AG04450 (cell line): Measurements from ENCODE around the gene ACKR1. TPM values are rescaled to one million over a fixed set of nuclear protein-coding genes. Genes with fewer than 3 reads are reported as not detected.

Source experiments
- CTCF ChIA-PET: fragments of 300-600, 350-600 bp; formaldehyde crosslinking; extraction: SDS; loops from one replicate; lab custom pipeline; 2022; ENCODE audit warnings: antibody characterized with exemption, inconsistent platforms; lab: Charles Lee
- POLR2A ChIA-PET: fragments of 350-600 bp; formaldehyde crosslinking; extraction: SDS; loops from one replicate; lab custom pipeline; 2021; ENCODE audit warnings: antibody characterized with exemption, inconsistent platforms; lab: Yijun Ruan, JAX
- DNase-seq: peaks from one replicate; pipeline ENCODE4 v3.0.0-alpha.2; 2011; ENCODE audit warnings: low read depth, low spot score
- H3K27ac ChIP-seq: one replicate; pipeline ENCODE4 v1.5.1; 2012; ENCODE audit warnings: low read depth, low read length, control low read depth
- H3K27me3 ChIP-seq: one replicate; pipeline ENCODE4 v1.6.0; 2012; ENCODE audit warnings: low read length; ENCODE audit not compliant: control insufficient read depth, insufficient read depth
- H3K4me3 ChIP-seq: 2 replicates; pipeline ENCODE4 v1.5.1; 2011; ENCODE audit warnings: mild to moderate bottlenecking, low read depth, low read length, control low read depth
- H3K9me3 ChIP-seq: 2 replicates; pipeline ENCODE4 v1.5.1; 2012; ENCODE audit warnings: low read length; ENCODE audit not compliant: control insufficient read depth, insufficient read depth
- CTCF ChIP-seq: IDR thresholded peaks from 2 replicates; pipeline ENCODE4 v1.5.1; 2011; ENCODE audit warnings: low read depth, low read length, control low read depth, inconsistent platforms
- polyA plus RNA-seq: library from polyadenylated mRNA; depleted of rRNA; stranded (reverse); fragments of >200 nt; gene quantifications from 2 replicates; pipeline ENCODE4 v1.2.3, GENCODE V29; 2011

Gene ACKR1
- polyA plus RNA-seq, 1 experiment = not detected

GRCh38 chr1:159187033-159187432 lies 17.6 kb upstream of the ACKR1 start:
- ChIA-PET CTCF (no interaction called here), POLR2A (no interaction called here)
- no peak for DNase-seq
- Histone ChIP-seq H3K27me3 (peaks cover 10% of the 10 kb centered on the region), H3K4me3 (no peak overlapping the region), H3K9me3 (no peaks in the 10 kb centered on the region), H3K27ac (no peak overlapping the region)
- no peak for TF ChIP-seq CTCF

DNA sequence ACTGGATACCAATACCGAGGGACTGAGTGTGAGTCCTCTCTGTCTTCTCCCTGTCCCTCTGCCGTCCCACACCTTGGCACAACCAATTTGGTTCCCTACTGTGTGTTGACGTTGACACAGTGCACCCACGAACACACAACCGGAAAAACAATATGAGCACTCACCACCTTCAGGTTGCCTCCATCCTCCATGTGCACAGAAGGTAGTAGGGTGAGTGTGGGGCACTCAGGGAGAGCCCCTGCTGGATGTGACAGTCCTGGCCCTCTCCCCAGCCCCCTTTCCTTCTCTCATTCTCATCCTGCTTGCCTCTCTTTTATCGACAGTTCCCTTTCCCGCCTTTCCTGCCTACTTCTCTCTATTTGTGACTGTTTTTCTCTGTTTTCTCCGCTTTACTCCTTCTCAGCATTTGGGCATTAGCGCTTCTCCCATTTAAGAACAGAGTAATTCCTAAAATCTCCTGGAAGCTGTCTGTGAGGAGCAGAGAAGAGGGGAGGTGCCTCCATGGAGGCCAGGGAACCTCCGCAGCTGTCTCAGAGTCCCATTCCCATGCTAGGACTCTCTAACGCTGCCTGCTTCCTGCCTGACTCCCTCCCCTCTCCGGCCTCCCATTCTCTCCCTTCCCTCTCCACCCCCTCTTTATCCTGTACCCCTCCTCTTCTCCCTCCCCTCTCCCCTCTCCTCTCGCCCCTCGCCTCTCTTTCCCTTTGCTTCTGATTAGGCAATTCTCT lies 16.9 kb upstream of the ACKR1 start:
- ChIA-PET CTCF (interaction anchor here (1.1 kb wide), 1 partner anchor 10 kb away, joined by 3 read pairs; no protein-coding TSS in a partner anchor), POLR2A (no interaction called here)
- Histone ChIP-seq H3K4me3 (no peak overlapping the region), H3K27me3 (peaks cover 10% of the 10 kb centered on the region), H3K9me3 (no peaks in the 10 kb centered on the region), H3K27ac (no peak overlapping the region)
- TF ChIP-seq CTCF = no peak
- no peak for DNase-seq

DNA sequence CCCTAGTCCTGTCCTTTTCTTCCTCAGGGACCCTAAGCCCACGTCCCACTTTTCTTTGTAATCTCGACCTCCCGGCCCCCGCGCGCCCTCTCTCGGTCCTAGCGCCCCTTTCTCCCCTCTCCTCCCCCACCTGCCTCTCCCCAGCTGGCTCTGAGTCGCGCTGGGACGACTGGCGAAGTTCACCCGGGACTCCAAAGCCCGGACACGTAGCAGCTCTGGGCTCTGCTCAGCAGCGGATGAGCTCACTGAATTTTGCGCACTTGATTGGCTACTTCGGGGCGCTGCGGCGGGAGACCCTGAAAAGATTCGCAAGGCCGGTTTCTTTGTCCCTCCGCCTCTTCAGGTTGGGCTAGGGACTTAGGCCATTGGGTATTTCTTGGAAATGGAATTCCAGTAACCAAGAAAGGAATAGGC lies 16.3 kb upstream of the ACKR1 start:
- H3K9me3 ChIP-seq = no peaks in the 10 kb centered on the region
- ChIA-PET POLR2A (no interaction called here), CTCF (interaction anchor here (1.1 kb wide), 1 partner anchor 10 kb away, joined by 3 read pairs; no protein-coding TSS in a partner anchor)
- no peak overlapping the region for H3K4me3 ChIP-seq
- H3K27me3 ChIP-seq = peaks cover 10% of the 10 kb centered on the region
- DNase-seq = no peak
- H3K27ac ChIP-seq = no peak overlapping the region
- no peak for TF ChIP-seq CTCF

DNA sequence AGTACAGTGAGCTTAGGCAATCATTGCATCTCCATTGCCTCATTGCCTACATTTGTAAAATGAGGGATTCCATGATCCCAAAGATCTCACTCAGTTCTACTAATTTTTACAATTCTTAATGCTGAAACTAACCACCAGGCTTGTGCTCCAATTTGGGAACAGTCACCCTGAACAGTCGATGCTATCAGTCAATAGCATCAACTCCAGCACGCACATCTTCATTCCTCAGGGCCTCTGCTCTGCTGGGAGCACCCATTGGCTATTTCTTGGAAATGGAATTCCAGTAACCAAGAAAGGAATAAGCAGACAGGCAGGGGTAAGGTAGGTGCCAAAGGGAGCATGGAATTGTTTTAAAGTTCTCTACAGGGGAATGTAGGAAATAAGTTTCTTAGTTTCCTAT lies 14.2 kb upstream of the ACKR1 start:
- ChIA-PET CTCF (no interaction called here), POLR2A (no interaction called here)
- Histone ChIP-seq H3K4me3 (no peak overlapping the region), H3K9me3 (no peaks in the 10 kb centered on the region), H3K27me3 (peaks cover 10% of the 10 kb centered on the region), H3K27ac (no peak overlapping the region)
- no peak for TF ChIP-seq CTCF
- no peak for DNase-seq

GRCh38 chr1:159196543-159196942 lies 8.1 kb upstream of the ACKR1 start:
- peak; percentile 18; the same call in 1 of the 2 replicates for TF ChIP-seq CTCF
- H3K27ac ChIP-seq = no peak overlapping the region
- no peaks in the 10 kb centered on the region for H3K27me3 ChIP-seq
- CTCF ChIA-PET = interaction anchor here (1.1 to 4.8 kb wide), 5 partner anchors 15 to 75 kb away, joined by 3 to 55 read pairs (median 22); no protein-coding TSS in a partner anchor
- no peak overlapping the region for H3K4me3 ChIP-seq
- POLR2A ChIA-PET = no interaction called here
- DNase-seq = no peak
- no peaks in the 10 kb centered on the region for H3K9me3 ChIP-seq
